ENCODE data around the gene PAM16. TPM values are rescaled to one million over a fixed set of nuclear protein-coding genes. Genes with fewer than 3 reads are reported as not detected.

Gene PAM16
- total RNA-seq, 4 donors from 2014 or later, result 26.5 to 40.5 (median 29.2) TPM

GRCh38 chr16:4318967-4319366 lies 32.2 kb downstream of the PAM16 start:
- no peak overlapping the region for H3K4me3 ChIP-seq
- no peak for DNase-seq
- no peaks in the 10 kb centered on the region for H3K36me3 ChIP-seq
- WGBS, 2 donors (ENCODE audit: low coverage in 1 of 2), result 62% methylated on average over 3 of the region's 5 CpGs; no CpG with 5 or more reads in 1 of the 2 donors
- intact Hi-C loops (cut with DNase I; ENCODE audit: low total_unique reads) (no loop called here), in situ Hi-C loops (cut with MboI; ENCODE audit: low pct_ligation_motif_present in 1 of 4, low pct_unique_long_range_greater_than_20kb in 1 of 4, low sequenced_read_pairs in 3 of 4) (no loop called here)
- H3K27me3 ChIP-seq, result peaks cover 35% of the 10 kb centered on the region
- H3K4me1 ChIP-seq, result peaks cover 42 to 69% (median 57%) of the 10 kb centered on the region in 4 donors
- H3K27ac ChIP-seq, result peak overlapping the region; percentile 88 to 97 (median 89)
- TF ChIP-seq POLR2AphosphoS5 (IDR thresholded peaks at IDR 0.05), result no peak
- no peak for TF ChIP-seq CTCF (IDR thresholded peaks at IDR 0.05)
- no peak for TF ChIP-seq EP300 (IDR thresholded peaks at IDR 0.05; ENCODE audit: low read depth)
- TF ChIP-seq POLR2A (IDR thresholded peaks at IDR 0.05), result no peak
- H3K9me3 ChIP-seq, result no peaks in the 10 kb centered on the region

- no peaks in the 10 kb centered on the region for H3K36me3 ChIP-seq
- H3K4me1 ChIP-seq, result peaks cover 38 to 67% (median 56%) of the 10 kb centered on the region in 4 donors
- intact Hi-C loops (cut with DNase I; ENCODE audit: low total_unique reads) (no loop called here), in situ Hi-C loops (cut with MboI; ENCODE audit: low pct_ligation_motif_present in 1 of 4, low pct_unique_long_range_greater_than_20kb in 1 of 4, low sequenced_read_pairs in 3 of 4) (no loop called here)
- no peak overlapping the region for H3K4me3 ChIP-seq
- no peaks in the 10 kb centered on the region for H3K9me3 ChIP-seq
- peak overlapping the region; percentile 88 to 97 (median 89) for H3K27ac ChIP-seq
- no peak for DNase-seq
- no peak for TF ChIP-seq CTCF (IDR thresholded peaks at IDR 0.05)
- no peak for TF ChIP-seq EP300 (IDR thresholded peaks at IDR 0.05; ENCODE audit: low read depth)
- TF ChIP-seq POLR2A (IDR thresholded peaks at IDR 0.05), result no peak
- no peak for TF ChIP-seq POLR2AphosphoS5 (IDR thresholded peaks at IDR 0.05)
- WGBS, 2 donors (ENCODE audit: low coverage in 1 of 2), result 50 to 64% methylated on average over 2 to 12 of the region's 13 CpGs
- H3K27me3 ChIP-seq, result peaks cover 40% of the 10 kb centered on the region
These were observed 32.6 kb downstream of the PAM16 start for GRCh38 chr16:4318451-4318910.

- in situ Hi-C loops (cut with MboI; ENCODE audit: low pct_ligation_motif_present in 1 of 4, low pct_unique_long_range_greater_than_20kb in 1 of 4, low sequenced_read_pairs in 3 of 4) (no loop called here), intact Hi-C loops (cut with DNase I; ENCODE audit: low total_unique reads) (no loop called here)
- no peak for TF ChIP-seq EP300 (IDR thresholded peaks at IDR 0.05; ENCODE audit: low read depth)
- TF ChIP-seq POLR2A (IDR thresholded peaks at IDR 0.05), result no peak
- WGBS, 2 donors (ENCODE audit: low coverage in 1 of 2), result 60% methylated on average over 12 of the region's 12 CpGs; no CpG with 5 or more reads in 1 of the 2 donors
- Histone ChIP-seq H3K9me3 (no peaks in the 10 kb centered on the region), H3K27me3 (peaks cover 45% of the 10 kb centered on the region), H3K27ac (peak overlapping the region; percentile 88 to 97 (median 89)), H3K4me1 (peaks cover 33 to 66% (median 51%) of the 10 kb centered on the region in 4 donors), H3K36me3 (no peaks in the 10 kb centered on the region), H3K4me3 (peak overlapping the region in 2 of 4 donors; percentile 45 to 66)
- DNase-seq, result no peak
These were observed 33.3 kb downstream of the PAM16 start for GRCh38 chr16:4317532-4318450.

- TF ChIP-seq POLR2A (IDR thresholded peaks at IDR 0.05), result no peak
- TF ChIP-seq CTCF (IDR thresholded peaks at IDR 0.05), result no peak
- no peak for TF ChIP-seq POLR2AphosphoS5 (IDR thresholded peaks at IDR 0.05)
- no peak for TF ChIP-seq EP300 (IDR thresholded peaks at IDR 0.05; ENCODE audit: low read depth)
- Histone ChIP-seq H3K27ac (peak overlapping the region; percentile 88 to 97 (median 89)), H3K9me3 (no peaks in the 10 kb centered on the region), H3K27me3 (peaks cover 45% of the 10 kb centered on the region), H3K4me1 (peaks cover 33 to 61% (median 51%) of the 10 kb centered on the region in 4 donors), H3K4me3 (peak overlapping the region in 3 of 4 donors; percentile 40 to 66 (median 45)), H3K36me3 (no peaks in the 10 kb centered on the region)
- intact Hi-C loops (cut with DNase I; ENCODE audit: low total_unique reads), result no loop called here
- in situ Hi-C loops (cut with MboI; ENCODE audit: low pct_ligation_motif_present in 1 of 4, low pct_unique_long_range_greater_than_20kb in 1 of 4, low sequenced_read_pairs in 3 of 4), result no loop called here
- WGBS, 2 donors (ENCODE audit: low coverage in 1 of 2), result 33% methylated on average over 20 of the region's 20 CpGs; no CpG with 5 or more reads in 1 of the 2 donors
- DNase-seq, result peak; percentile 30
These were observed 34.1 kb downstream of the PAM16 start for GRCh38 chr16:4316864-4317531.
